H1 (cell line): ENCODE measurements around the gene IDH2. TPM values are rescaled to one million over a fixed set of nuclear protein-coding genes. Genes with fewer than 3 reads are reported as not detected.

Experiments
- ASH2L ChIP-seq: fragments of 200-600, 300-600 bp; sonication (generic); IDR thresholded peaks from one replicate; pipeline ENCODE4 v1.7.1; 2017; ENCODE audit warnings: low read length
- CBX8 ChIP-seq: fragments of 300-800, 300-1000 bp; sonication (generic); IDR thresholded peaks from 2 replicates; pipeline ENCODE4 v1.7.1; 2016; ENCODE audit warnings: low read depth, low read length, borderline replicate concordance
- CHD2 ChIP-seq: IDR thresholded peaks from 2 replicates; pipeline ENCODE4 v1.6.1; 2012; ENCODE audit warnings: low read length, improper control_type of control experiment
- CTBP2 ChIP-seq: IDR thresholded peaks from 2 replicates; pipeline ENCODE4 v1.7.0; 2011; ENCODE audit warnings: borderline replicate concordance, mild to moderate bottlenecking, moderate library complexity, mixed read lengths, low read length; ENCODE audit not compliant: insufficient read depth, insufficient read length
- POLR2A ChIP-seq, 2 experiments: IDR thresholded peaks; 1 replicate in 1 of 2; 2 replicates in 1 of 2; pipeline ENCODE4 v1.6.1; 2011; ENCODE audit warnings: low read depth in 2 of 2, low read length in 2 of 2, mild to moderate bottlenecking in 2 of 2; ENCODE audit errors: control extremely low read depth in 1 of 2
- POLR2AphosphoS5 ChIP-seq: IDR thresholded peaks from 2 replicates; pipeline ENCODE4 v1.6.1; 2011; ENCODE audit warnings: low read depth, low read length
- RXRA ChIP-seq: IDR thresholded peaks from 2 replicates; pipeline ENCODE4 v1.6.1; 2011; ENCODE audit warnings: low read depth, mild to moderate bottlenecking, low read length, moderate library complexity; ENCODE audit not compliant: insufficient read depth
- SAP30 ChIP-seq: fragments of 300-600 bp; sonication (generic); IDR thresholded peaks from 2 replicates; pipeline ENCODE4 v1.7.1; 2012; ENCODE audit warnings: low read length, moderate library complexity, mild to moderate bottlenecking, inconsistent platforms; ENCODE audit not compliant: insufficient read depth, insufficient replicate concordance
- SIX5 ChIP-seq: IDR thresholded peaks from 2 replicates; pipeline ENCODE4 v1.6.1; 2011; ENCODE audit warnings: mild to moderate bottlenecking, low read depth, low read length
- TBP ChIP-seq: IDR thresholded peaks from 2 replicates; pipeline ENCODE4 v1.6.1; 2011; ENCODE audit warnings: low read depth, low read length, improper control_type of control experiment
- TCF12 ChIP-seq: IDR thresholded peaks from 2 replicates; pipeline ENCODE4 v1.6.1; 2011; ENCODE audit warnings: low read depth, mild to moderate bottlenecking, low read length
- TEAD4 ChIP-seq: IDR thresholded peaks from 2 replicates; pipeline ENCODE4 v1.6.1; 2012; ENCODE audit warnings: low read depth, low read length, inconsistent platforms, mixed read lengths
- ZNF274 ChIP-seq: IDR thresholded peaks from 2 replicates; pipeline ENCODE4 v1.7.0; 2012; ENCODE audit warnings: low read length, borderline replicate concordance; ENCODE audit errors: extremely low read depth
- polyA plus RNA-seq, 7 experiments: library from polyadenylated mRNA; depleted of rRNA in 3 of 7; stranded (reverse) in 5 of 7; unstranded in 2 of 7; fragments of >200 nt in 5 of 7; fragments of 200-250 nt in 2 of 7; gene quantifications; 1 replicate in 5 of 7; 2 replicates in 1 of 7; 4 replicates in 1 of 7; pipeline versions ENCODE4 v1.2.1 to v1.2.3, GENCODE V29; 2011 to 2013; ENCODE audit warnings: missing spikeins in 2 of 7, mixed read lengths in 2 of 7
- total RNA-seq: library from RNA; stranded (reverse); fragmentation: NEBNext Ultra II Directional; extraction: Animal tissue kit (Norgen Biotek cat#: 25700); gene quantifications from 2 replicates; pipeline ENCODE4 v1.2.1, GENCODE V29; 2021
- TF ChIP-seq, protein P1 (sequence below): IDR thresholded peaks from 2 replicates; pipeline ENCODE4 v1.6.1; 2012; ENCODE audit warnings: low read length, inconsistent platforms
- TF ChIP-seq, protein P2 (sequence below): IDR thresholded peaks from 2 replicates; pipeline ENCODE4 v1.6.1; 2011; ENCODE audit warnings: low read depth, mild to moderate bottlenecking, low read length; ENCODE audit not compliant: insufficient read depth

Gene IDH2
- total and polyA plus RNA-seq, 2 of the 8 experiments (the other 6 are each of a cell fraction or from before 2014, with no cell fraction given): 64.2 to 84.6 TPM

DNA sequence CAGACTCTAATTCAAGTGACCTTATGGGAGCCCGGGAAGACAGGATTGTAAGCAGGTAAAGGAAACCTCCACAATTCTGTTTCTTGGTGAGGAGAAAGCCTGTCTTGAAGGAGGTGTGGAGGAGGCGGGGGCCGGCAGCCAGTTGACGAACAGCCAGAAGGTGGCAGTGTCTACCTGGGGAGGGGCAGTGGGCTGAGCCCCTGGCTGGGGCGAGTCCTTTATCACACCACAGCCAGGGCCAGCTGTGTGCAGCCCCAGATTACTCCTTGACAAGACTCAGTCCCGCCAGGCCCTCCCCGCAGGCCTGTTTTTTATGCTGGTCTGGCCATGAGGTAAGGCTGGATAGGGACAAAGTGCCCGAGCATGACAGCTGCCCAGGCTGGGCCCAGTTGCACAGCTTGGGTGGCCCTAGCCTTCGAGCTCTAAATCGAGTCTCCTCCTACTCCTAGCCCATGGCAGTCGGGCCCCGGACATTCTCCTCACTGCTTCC, 40.9 kb upstream of the IDH2 start (continued):
- TF ChIP-seq SAP30 (no peak), CBX8 (no peak), RXRA (no peak), TEAD4 (no peak), TBP (no peak), ASH2L (no peak), POLR2AphosphoS5 (no peak), CHD2 (no peak), ZNF274 (no peak), TCF12 (0 out of 2 replicates have a peak, but pooled peaks have one; percentile 46), CTBP2 (no peak), POLR2A (IDR thresholded peaks at IDR 0.05; ENCODE audit: control extremely low read depth in 1 of 2, low read depth in 2 of 2, low read length in 2 of 2) (no peak), SIX5 (no peak)
- TF ChIP-seq, protein P1, sequence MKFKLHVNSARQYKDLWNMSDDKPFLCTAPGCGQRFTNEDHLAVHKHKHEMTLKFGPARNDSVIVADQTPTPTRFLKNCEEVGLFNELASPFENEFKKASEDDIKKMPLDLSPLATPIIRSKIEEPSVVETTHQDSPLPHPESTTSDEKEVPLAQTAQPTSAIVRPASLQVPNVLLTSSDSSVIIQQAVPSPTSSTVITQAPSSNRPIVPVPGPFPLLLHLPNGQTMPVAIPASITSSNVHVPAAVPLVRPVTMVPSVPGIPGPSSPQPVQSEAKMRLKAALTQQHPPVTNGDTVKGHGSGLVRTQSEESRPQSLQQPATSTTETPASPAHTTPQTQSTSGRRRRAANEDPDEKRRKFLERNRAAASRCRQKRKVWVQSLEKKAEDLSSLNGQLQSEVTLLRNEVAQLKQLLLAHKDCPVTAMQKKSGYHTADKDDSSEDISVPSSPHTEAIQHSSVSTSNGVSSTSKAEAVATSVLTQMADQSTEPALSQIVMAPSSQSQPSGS: no peak
- TF ChIP-seq, protein P2, sequence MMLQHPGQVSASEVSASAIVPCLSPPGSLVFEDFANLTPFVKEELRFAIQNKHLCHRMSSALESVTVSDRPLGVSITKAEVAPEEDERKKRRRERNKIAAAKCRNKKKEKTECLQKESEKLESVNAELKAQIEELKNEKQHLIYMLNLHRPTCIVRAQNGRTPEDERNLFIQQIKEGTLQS: no peak
